A673 (cell line): ENCODE measurements around the gene DUSP18.

Source experiments
- EZH2 ChIP-seq: fragments of 200-600 bp; sonication (generic); IDR thresholded peaks from 2 replicates; pipeline ENCODE4 v1.6.1; 2017; ENCODE audit warnings: borderline replicate concordance, low read depth, mild to moderate bottlenecking, mixed read lengths, antibody characterized with exemption, low read length; ENCODE audit not compliant: poor library complexity, severe bottlenecking
- TF ChIP-seq, protein P1 (sequence below): fragments of 300-800, 200-600 bp; sonication (generic); conservative IDR thresholded peaks from 2 replicates; pipeline ENCODE4 v1.5.1; 2017; ENCODE audit warnings: low read depth, mild to moderate bottlenecking, antibody characterized with exemption, low read length, moderate library complexity, mixed read lengths

DNA sequence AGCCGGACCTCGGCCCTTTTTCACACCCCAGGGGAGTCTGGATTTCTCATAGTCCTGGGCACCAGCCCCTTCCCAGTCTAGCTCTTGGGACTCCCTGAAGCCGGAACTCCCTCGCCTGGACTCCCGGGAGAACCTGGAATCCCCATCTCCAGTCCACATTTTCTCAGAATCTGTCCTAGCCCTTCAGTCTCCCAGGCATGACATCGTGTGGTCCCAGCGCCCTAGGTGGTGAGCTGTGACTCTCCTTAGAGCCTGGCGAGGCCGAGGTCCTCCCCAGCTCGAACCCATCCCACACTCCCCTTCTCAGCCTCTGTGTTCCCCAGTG lies 673 bp upstream of the DUSP18 start:
- TF ChIP-seq, protein P1, sequence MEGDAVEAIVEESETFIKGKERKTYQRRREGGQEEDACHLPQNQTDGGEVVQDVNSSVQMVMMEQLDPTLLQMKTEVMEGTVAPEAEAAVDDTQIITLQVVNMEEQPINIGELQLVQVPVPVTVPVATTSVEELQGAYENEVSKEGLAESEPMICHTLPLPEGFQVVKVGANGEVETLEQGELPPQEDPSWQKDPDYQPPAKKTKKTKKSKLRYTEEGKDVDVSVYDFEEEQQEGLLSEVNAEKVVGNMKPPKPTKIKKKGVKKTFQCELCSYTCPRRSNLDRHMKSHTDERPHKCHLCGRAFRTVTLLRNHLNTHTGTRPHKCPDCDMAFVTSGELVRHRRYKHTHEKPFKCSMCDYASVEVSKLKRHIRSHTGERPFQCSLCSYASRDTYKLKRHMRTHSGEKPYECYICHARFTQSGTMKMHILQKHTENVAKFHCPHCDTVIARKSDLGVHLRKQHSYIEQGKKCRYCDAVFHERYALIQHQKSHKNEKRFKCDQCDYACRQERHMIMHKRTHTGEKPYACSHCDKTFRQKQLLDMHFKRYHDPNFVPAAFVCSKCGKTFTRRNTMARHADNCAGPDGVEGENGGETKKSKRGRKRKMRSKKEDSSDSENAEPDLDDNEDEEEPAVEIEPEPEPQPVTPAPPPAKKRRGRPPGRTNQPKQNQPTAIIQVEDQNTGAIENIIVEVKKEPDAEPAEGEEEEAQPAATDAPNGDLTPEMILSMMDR: no peak
- TF ChIP-seq EZH2: no peak
